ENCODE measurements around the gene ANO9.

DNA sequence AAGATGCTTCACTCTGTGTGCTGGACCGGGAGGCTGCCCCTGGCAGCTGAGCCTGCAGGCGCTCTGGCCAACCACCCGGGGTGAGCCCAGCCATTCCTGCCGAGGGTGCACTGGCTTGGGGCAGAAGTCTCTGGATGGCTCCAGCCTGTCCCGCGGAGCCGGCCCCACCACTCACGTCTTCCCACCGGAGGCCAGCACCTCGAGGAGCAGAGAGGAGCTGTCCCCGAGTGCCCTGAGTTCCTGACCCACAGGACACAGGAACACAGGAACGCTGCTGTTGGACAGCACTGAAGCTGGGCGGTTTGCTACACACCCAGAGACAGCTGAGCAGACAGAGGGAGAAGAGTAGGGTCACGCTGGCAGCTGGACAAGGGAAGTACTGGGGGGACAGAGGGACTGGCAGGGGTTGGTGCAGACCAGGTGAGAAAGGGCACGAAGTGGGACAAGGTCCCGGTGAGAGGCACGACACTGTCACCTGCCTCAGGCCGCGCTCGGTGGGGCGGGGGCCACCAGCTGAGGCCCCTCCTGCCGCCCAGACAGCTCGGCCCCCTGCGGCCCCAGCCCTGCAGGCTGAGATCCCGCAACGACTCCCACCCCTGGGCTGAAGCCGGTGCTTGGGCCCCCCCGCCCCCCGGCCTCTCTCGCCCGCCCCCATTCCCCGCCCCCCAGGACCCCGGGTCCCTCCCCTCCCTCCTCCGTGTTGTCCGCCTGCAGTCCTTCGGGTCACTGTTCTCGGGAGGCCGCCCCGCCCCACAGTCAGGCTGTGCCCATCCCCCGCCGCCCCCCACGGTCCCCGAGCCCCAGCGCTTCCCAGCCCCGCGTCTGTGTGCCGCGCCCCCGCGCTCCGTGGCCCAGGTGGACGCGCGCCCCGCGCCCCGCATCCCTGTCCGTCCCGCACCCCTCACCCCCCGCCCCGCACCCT, 73.1 kb downstream of the ANO9 start:
- TF ChIP-seq CTCF (IDR thresholded peaks at IDR 0.05) (no peak), POLR2A (IDR thresholded peaks at IDR 0.05) (peak in 1 of 2 donors; percentile 9)
